CD4-positive, alpha-beta memory T cell (primary cell): ENCODE results near the gene HS1BP3. TPM values are rescaled to one million over a fixed set of nuclear protein-coding genes. Genes with fewer than 3 reads are reported as not detected.

Experiments
- CTCF ChIA-PET: fragments of 350-600 bp; sonication (Branson Sonifier 250); formaldehyde crosslinking; loops from one replicate; lab custom pipeline; 2021; ENCODE audit warnings: inconsistent platforms; ENCODE audit not compliant: partially characterized antibody; lab: Charles Lee
- POLR2A ChIA-PET: fragments of 350-600 bp; sonication (Branson Sonifier 250); formaldehyde crosslinking; loops from one replicate; lab custom pipeline; 2021; ENCODE audit not compliant: partially characterized antibody; lab: Charles Lee
- DNase-seq, 5 donors: peaks; one replicate each; pipeline versions ENCODE4 v3.0.0 to v3.0.0-alpha.2; 2020 to 2022; ENCODE audit warnings: mixed read lengths in 1 of 5
- H3K27ac ChIP-seq: one replicate; pipeline ENCODE4 v1.7.0; 2013; ENCODE audit warnings: low read depth, low read length
- H3K27me3 ChIP-seq: 2 replicates; pipeline ENCODE4 v1.7.0; 2013; ENCODE audit warnings: mild to moderate bottlenecking, low read length, moderate library complexity; ENCODE audit not compliant: insufficient read depth
- H3K36me3 ChIP-seq: 2 replicates; pipeline ENCODE4 v1.7.0; 2013; ENCODE audit warnings: mild to moderate bottlenecking, low read length, moderate library complexity; ENCODE audit not compliant: insufficient read depth
- H3K4me1 ChIP-seq: 2 replicates; pipeline ENCODE4 v1.7.0; 2013; ENCODE audit warnings: mild to moderate bottlenecking, low read length, moderate library complexity; ENCODE audit not compliant: insufficient read depth
- H3K4me3 ChIP-seq, 2 donors: one replicate each; pipeline ENCODE4 v1.7.0; 2013; ENCODE audit warnings: low read length in 2 of 2, mild to moderate bottlenecking in 1 of 2
- H3K9me3 ChIP-seq, 2 donors: one replicate each; pipeline ENCODE4 v1.7.0; 2013; ENCODE audit warnings: low read length in 2 of 2, control low read depth in 1 of 2; ENCODE audit not compliant: control insufficient read depth in 1 of 2
- H3K27ac Mint-ChIP-seq, 7 donors: one replicate each; pipeline ENCODE4 v1.8.0; 2020 to 2021; ENCODE audit warnings: mixed read lengths in 7 of 7, mild to moderate bottlenecking in 6 of 7, inconsistent platforms in 3 of 7, moderate library complexity in 3 of 7
- H3K27me3 Mint-ChIP-seq, 2 donors: one replicate each; pipeline ENCODE4 v1.8.0; 2020 to 2021; ENCODE audit warnings: mixed read lengths in 2 of 2
- H3K36me3 Mint-ChIP-seq, 2 donors: one replicate each; pipeline ENCODE4 v1.8.0; 2020 to 2021; ENCODE audit warnings: mixed read lengths in 2 of 2, inconsistent platforms in 1 of 2, mild to moderate bottlenecking in 1 of 2
- H3K4me1 Mint-ChIP-seq, 4 donors: one replicate each; pipeline ENCODE4 v1.8.0; 2020 to 2021; ENCODE audit warnings: mixed read lengths in 4 of 4, mild to moderate bottlenecking in 1 of 4
- H3K4me3 Mint-ChIP-seq, 8 donors: one replicate each; pipeline ENCODE4 v1.8.0; 2020 to 2021; ENCODE audit warnings: mixed read lengths in 8 of 8, mild to moderate bottlenecking in 7 of 8, moderate library complexity in 6 of 8, inconsistent platforms in 3 of 8
- H3K9me3 Mint-ChIP-seq, 8 donors: one replicate each; pipeline ENCODE4 v1.8.0; 2020 to 2021; ENCODE audit warnings: mixed read lengths in 8 of 8, mild to moderate bottlenecking in 5 of 8, inconsistent platforms in 3 of 8, moderate library complexity in 1 of 8
- intact Hi-C: fragments of 100-400 bp; cut with micrococcal nuclease; formaldehyde crosslinking; loops from one replicate; pipeline ENCODE4 v1.15.1; 2023
- polyA plus RNA-seq, 2 donors: library from polyadenylated mRNA; unstranded; fragments of 300-500 nt; fragmentation: Illumina TruSeq; gene quantifications; one replicate each; pipeline ENCODE4 v1.2.3, GENCODE V29; 2021
- total RNA-seq, 2 experiments: library from RNA; stranded (reverse); gene quantifications; one replicate each; pipeline ENCODE4 v1.2.3, GENCODE V29; 2021

HS1BP3 gene
- total and polyA plus RNA-seq, 4 experiments from 2014 or later = 16.7 to 20.1 (median 18.8) TPM

DNA sequence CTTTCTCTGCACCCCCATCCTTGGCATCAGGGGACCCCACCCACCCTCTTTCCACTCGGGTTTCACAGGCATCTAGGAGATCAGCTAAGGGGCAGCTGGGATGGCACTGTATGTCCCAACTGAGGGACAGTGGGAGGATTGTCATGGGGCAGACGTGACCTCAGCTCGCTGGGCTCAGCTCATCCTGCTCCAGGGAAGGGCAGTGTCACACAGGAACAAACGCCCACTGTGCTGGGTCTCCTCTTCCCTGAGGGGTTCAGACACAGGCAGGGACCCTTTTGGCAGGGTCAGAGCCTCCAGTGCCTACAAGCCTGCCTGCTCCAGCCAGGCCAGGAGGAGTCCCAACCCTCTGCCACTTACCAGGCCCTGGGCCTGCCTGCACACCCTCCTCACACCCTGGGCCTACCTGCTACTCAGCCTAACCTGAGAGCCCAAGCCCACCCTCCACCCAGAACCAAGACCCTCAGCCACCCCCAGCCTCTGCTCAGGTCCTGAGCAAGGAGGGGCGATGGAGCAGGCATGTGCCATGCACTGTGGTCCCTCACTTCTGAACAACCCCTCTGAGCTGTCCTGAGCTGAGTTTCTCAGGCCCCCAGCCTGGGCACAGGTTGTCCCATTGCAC is 68.2 kb downstream of the HS1BP3 start:
- ChIA-PET POLR2A (no interaction called here), CTCF (no interaction called here)
- Histone ChIP-seq H3K27ac (no peak overlapping the region), H3K4me3 (no peak overlapping the region), H3K4me1 (no peaks in the 10 kb centered on the region), H3K9me3 (no peaks in the 10 kb centered on the region), H3K36me3 (no peaks in the 10 kb centered on the region), H3K27me3 (no peaks in the 10 kb centered on the region)
- Mint-ChIP-seq H3K9me3 (peaks cover 0 to 10% (median 0%) of the 10 kb centered on the region in 8 donors), H3K4me1 (peaks cover 0 to 2% (median 1%) of the 10 kb centered on the region in 4 donors), H3K4me3 (no peak overlapping the region), H3K27ac (no peak overlapping the region), H3K36me3 (peaks cover 0 to 5% of the 10 kb centered on the region in 2 donors), H3K27me3 (no peaks in the 10 kb centered on the region)
- DNase-seq = no peak
- intact Hi-C loops = no loop called here

DNA sequence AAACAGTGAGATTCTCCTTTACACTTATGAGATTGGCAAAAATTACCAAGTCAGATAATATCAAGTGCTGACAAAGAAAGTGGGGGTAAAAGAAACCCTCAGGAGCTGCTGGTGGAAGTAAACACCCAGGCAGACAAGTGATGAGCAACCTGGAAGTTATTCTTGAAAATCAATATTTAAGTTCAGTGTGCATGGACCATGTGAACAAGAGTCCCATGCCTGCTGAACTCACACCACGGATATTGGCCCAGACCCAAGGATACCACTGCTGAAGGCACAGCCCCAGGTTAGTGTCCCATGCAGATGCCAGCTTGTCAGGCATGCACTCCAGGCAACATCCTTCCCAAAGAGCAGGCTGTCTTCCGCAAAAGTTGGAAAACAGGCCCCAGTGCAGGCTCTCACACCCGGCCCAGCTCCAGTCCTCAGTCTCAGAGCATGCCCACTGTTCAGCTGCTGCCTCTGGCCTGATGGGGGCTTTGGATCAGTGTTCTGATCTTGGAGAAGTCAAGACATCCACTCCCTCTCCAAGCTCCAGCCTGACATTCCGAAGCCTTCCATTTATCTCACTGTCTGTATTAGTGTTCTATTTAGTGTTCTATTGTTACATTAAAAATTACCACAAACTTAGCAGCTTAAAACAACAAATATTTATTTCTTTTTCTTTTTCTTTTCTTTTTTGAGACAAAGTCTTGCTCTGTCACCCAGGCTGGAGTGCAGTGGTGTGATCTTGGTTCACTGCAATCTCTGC is 70.0 kb downstream of the HS1BP3 start:
- CTCF ChIA-PET = no interaction called here

DNA sequence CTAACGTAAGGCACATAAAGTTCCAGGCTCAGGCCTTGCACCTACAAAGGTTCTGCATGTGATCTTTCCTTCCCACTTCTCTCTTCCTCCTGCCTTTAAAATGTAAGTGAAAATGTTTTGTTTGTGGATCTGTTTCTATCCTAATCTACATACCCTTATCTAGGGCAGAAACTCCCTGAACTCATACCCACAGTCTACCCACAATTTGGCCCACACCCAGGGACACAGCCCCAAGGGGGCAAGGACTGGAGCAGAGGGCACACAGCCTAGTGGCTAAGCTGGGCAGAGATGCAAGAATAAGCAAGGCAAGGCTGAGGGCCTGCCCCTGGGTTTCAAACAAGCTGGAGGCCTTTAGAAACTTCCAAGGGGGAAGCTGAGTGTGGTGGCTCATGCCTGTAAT is 71.0 kb downstream of the HS1BP3 start:
- CTCF ChIA-PET = no interaction called here
- Histone ChIP-seq H3K4me1 (peaks cover 18% of the 10 kb centered on the region), H3K4me3 (no peak overlapping the region), H3K9me3 (no peaks in the 10 kb centered on the region), H3K36me3 (no peaks in the 10 kb centered on the region), H3K27ac (no peak overlapping the region), H3K27me3 (no peaks in the 10 kb centered on the region)
- intact Hi-C loops = loop anchor here (5.0 kb wide), 1 partner anchor 133 kb away; the partner anchor contains the start of gene RHOB
- Mint-ChIP-seq H3K27ac (peak overlapping the region in 5 of 7 donors; percentile 5 to 63 (median 50)), H3K9me3 (peaks cover 0 to 10% (median 2%) of the 10 kb centered on the region in 8 donors), H3K36me3 (peaks cover 3 to 5% of the 10 kb centered on the region in 2 donors), H3K4me3 (no peak overlapping the region), H3K4me1 (peaks cover 13 to 17% (median 15%) of the 10 kb centered on the region in 4 donors), H3K27me3 (no peaks in the 10 kb centered on the region)
- no peak for DNase-seq
- POLR2A ChIA-PET = interaction anchor here (1.6 kb wide), 1 partner anchor 127 kb away, joined by 3 read pairs; no protein-coding TSS in a partner anchor

More for the DNA sequence above, 70.0 kb downstream of the HS1BP3 start:
- Histone ChIP-seq H3K27ac (no peak overlapping the region), H3K9me3 (no peaks in the 10 kb centered on the region), H3K4me1 (peaks cover 17% of the 10 kb centered on the region), H3K36me3 (no peaks in the 10 kb centered on the region), H3K27me3 (no peaks in the 10 kb centered on the region), H3K4me3 (no peak overlapping the region)
- Mint-ChIP-seq H3K27ac (no peak overlapping the region), H3K4me1 (peaks cover 13 to 17% (median 14%) of the 10 kb centered on the region in 4 donors), H3K4me3 (no peak overlapping the region), H3K27me3 (no peaks in the 10 kb centered on the region), H3K36me3 (peaks cover 3 to 5% of the 10 kb centered on the region in 2 donors), H3K9me3 (peaks cover 0 to 10% (median 2%) of the 10 kb centered on the region in 8 donors)
- POLR2A ChIA-PET = interaction anchor here (1.6 kb wide), 1 partner anchor 128 kb away, joined by 3 read pairs; no protein-coding TSS in a partner anchor
- intact Hi-C loops = no loop called here
- DNase-seq = no peak

DNA sequence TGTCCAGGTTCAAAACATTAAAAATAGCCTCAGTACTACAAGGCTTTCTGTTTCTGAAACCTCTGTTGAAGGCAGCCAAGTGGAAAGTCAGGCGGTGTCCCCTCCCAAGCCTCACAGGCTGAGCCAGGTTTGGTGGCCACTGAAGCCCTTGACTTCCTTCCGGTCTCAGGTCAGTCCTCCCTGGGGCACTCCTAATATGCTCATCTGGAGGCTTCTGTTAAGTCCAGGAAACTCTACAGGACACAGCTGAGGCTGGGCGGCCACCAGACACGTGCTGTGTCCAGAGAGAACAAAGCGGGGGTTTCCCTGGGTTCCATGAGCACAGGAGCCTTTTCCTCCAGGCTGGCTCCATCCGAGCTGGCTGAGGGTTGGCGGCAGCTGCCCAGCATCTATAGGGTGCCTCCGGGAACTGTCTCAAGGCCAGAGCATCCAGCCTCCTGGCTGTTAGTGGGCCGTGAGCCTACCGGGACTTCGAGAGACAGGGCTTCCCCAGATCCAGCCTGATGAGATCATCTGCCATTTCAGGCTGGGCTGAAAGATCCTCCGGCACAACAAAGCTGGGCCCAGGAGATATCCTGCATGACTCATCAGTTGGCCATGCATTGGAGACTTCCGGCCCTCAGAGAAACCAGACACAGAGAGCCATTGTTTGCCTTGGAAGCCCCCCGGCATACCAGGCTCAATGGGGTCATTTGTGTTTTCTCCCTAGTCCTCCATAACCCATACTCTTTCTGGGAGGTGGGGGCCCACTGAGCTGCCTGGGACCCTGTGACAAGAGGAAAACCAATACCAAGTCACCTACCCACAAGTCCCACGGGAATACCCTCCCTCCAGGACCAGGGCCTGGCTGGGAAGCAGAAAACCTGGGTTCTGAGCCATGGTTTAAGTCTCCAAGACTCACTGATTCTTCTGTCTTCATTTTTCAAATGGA is 71.7 kb downstream of the HS1BP3 start:
- no peak overlapping the region for H3K27ac ChIP-seq
- Mint-ChIP-seq H3K27me3 (no peaks in the 10 kb centered on the region), H3K4me1 (peaks cover 13 to 17% (median 15%) of the 10 kb centered on the region in 4 donors), H3K36me3 (peaks cover 3 to 5% of the 10 kb centered on the region in 2 donors), H3K27ac (no peak overlapping the region), H3K4me3 (no peak overlapping the region), H3K9me3 (peaks cover 0 to 10% (median 2%) of the 10 kb centered on the region in 8 donors)
- no peaks in the 10 kb centered on the region for H3K27me3 ChIP-seq
- peaks cover 18% of the 10 kb centered on the region for H3K4me1 ChIP-seq
- DNase-seq = no peak
- CTCF ChIA-PET = no interaction called here
- no peaks in the 10 kb centered on the region for H3K36me3 ChIP-seq
- no peaks in the 10 kb centered on the region for H3K9me3 ChIP-seq
- POLR2A ChIA-PET = interaction anchor here (1.6 kb wide), 1 partner anchor 126 kb away, joined by 3 read pairs; no protein-coding TSS in a partner anchor
- intact Hi-C loops = loop anchor here (5.0 kb wide), 1 partner anchor 132 kb away; the partner anchor contains the start of gene RHOB
- H3K4me3 ChIP-seq = no peak overlapping the region

DNA sequence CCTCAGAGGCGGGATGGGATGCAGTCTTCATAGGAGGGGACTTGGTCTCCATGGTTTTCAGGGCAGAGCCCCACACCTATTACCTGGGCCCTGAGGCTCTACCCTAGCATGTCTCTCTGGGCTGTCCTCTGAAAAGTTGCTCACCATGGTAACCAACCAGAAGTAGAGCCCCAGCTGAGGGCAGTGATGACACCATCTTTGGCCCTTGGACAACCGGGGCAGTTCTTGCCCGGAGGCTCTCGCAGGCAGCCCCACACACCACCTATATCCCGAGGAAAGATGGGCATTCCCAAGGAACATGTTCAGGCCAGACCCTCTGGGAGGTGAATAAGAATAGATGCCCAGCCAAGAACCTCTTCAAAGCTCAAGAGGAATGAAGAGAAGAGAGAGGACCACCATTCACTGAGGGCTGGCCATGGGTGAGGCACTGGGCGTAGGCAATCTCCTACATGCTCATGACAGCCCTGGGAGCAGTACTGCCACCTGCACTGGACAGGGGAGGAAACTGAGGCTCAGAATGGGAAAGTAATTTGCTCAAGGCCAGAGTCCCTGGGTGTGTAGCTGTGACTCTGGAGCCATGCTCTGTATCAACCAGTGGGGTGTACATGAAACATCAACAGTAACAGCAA is 72.5 kb downstream of the HS1BP3 start:
- H3K4me3 ChIP-seq = no peak overlapping the region
- no peaks in the 10 kb centered on the region for H3K27me3 Mint-ChIP-seq
- H3K4me1 ChIP-seq = peaks cover 18% of the 10 kb centered on the region
- no peak overlapping the region for H3K27ac ChIP-seq
- intact Hi-C loops = loop anchor here (5.0 kb wide), 1 partner anchor 131 kb away; the partner anchor contains the start of gene RHOB
- H3K36me3 ChIP-seq = no peaks in the 10 kb centered on the region
- ChIA-PET POLR2A (interaction anchor here (4.0 kb wide), 1 partner anchor 131 kb away, joined by 31 read pairs; the partner anchor contains the start of gene RHOB), CTCF (no interaction called here)
- peaks cover 0 to 10% (median 2%) of the 10 kb centered on the region in 8 donors for H3K9me3 Mint-ChIP-seq
- H3K27ac Mint-ChIP-seq = peak overlapping the region in 2 of 7 donors; percentile 19 to 37
- no peak for DNase-seq
- no peaks in the 10 kb centered on the region for H3K9me3 ChIP-seq
- H3K27me3 ChIP-seq = no peaks in the 10 kb centered on the region
- peaks cover 3 to 5% of the 10 kb centered on the region in 2 donors for H3K36me3 Mint-ChIP-seq
- peaks cover 13 to 17% (median 15%) of the 10 kb centered on the region in 4 donors for H3K4me1 Mint-ChIP-seq
- H3K4me3 Mint-ChIP-seq = peak overlapping the region in 1 of 8 donors; percentile 30

DNA sequence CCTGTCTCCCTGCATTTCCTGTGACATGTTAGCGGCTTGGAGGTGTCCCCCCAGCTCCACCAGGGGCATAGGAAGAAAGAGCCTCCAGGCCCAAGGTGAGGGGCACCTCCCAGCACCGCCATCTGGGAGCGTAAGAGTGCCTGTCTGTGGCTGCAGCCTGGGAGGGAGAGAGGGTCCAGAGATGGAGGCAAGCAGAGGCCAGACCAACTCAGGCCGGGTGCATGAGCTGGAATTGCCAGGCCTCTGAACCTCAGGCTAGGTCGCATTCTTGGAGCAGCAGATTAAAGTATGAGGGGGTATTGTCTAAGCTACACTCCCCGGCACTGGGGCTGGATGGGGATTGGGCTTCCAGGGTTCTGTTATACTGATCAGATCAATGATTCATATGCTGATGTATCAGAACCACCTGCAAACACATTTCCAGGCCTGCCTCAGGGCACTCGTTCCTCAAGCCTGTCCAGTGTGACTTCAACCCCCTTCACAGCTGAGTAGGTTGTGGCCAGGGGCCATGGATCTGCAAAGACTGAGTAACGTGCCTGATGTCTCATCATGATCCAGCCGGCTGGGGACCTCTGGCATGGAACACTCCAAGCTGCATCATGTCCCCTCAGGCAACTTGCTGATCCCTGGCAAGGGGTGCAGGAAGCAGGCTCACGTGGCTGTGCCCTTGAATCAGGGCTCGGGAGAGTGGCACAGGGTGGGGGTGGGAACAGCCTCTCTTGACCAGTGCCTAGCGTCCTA is 73.2 kb downstream of the HS1BP3 start:
- Mint-ChIP-seq H3K27me3 (no peaks in the 10 kb centered on the region), H3K9me3 (peaks cover 0 to 10% (median 2%) of the 10 kb centered on the region in 8 donors), H3K4me3 (peak overlapping the region in 7 of 8 donors; percentile 22 to 92 (median 79)), H3K36me3 (peaks cover 3 to 5% of the 10 kb centered on the region in 2 donors), H3K4me1 (peaks cover 13 to 17% (median 15%) of the 10 kb centered on the region in 4 donors), H3K27ac (peak overlapping the region in 6 of 7 donors; percentile 43 to 97 (median 93))
- H3K4me3 ChIP-seq = peak overlapping the region in 1 of 2 donors; percentile 60
- DNase-seq = no peak
- intact Hi-C loops = loop anchor here (5.0 kb wide), 1 partner anchor 130 kb away; the partner anchor contains the start of gene RHOB
- H3K9me3 ChIP-seq = no peaks in the 10 kb centered on the region
- no peak overlapping the region for H3K27ac ChIP-seq
- no peaks in the 10 kb centered on the region for H3K36me3 ChIP-seq
- peaks cover 18% of the 10 kb centered on the region for H3K4me1 ChIP-seq
- no peaks in the 10 kb centered on the region for H3K27me3 ChIP-seq
- ChIA-PET POLR2A (interaction anchor here (1.8 to 4.0 kb wide), 3 partner anchors 73 to 226 kb away, joined by 8 to 31 read pairs (median 8); partner anchors contain the start of genes HS1BP3 and RHOB), CTCF (interaction anchor here (1.2 kb wide), 1 partner anchor 57 kb away, joined by 3 read pairs; no protein-coding TSS in a partner anchor)
